Thyroid gland (tissue), 4 donors: ENCODE data around the gene ERCC6L. TPM values are rescaled to one million over a fixed set of nuclear protein-coding genes. Genes with fewer than 3 reads are reported as not detected.
"Not testable (repeated sequence)": the region's sequence is repeated elsewhere in the genome, so short reads cannot be mapped to it uniquely, and the experiment has no call there.

Experiments
- DNase-seq, 2 donors: peaks; one replicate each; pipeline ENCODE4 v3.0.0-alpha.2; 2019
- H3K27ac ChIP-seq, 3 donors: fragments of 200-600 bp; sonication (generic); 1 replicate in 2 of 3; 2 replicates in 1 of 3; pipeline ENCODE4 v1.5.1; 2016 to 2019; ENCODE audit warnings: mild to moderate bottlenecking in 1 of 3, moderate library complexity in 1 of 3
- H3K27me3 ChIP-seq: fragments of 200-600 bp; sonication (generic); one replicate; pipeline ENCODE4 v1.5.1; 2019
- H3K36me3 ChIP-seq, 2 donors: fragments of 200-600 bp; sonication (generic); one replicate each; pipeline ENCODE4 v1.5.1; 2016 to 2019
- H3K4me1 ChIP-seq, 2 donors: fragments of 200-600 bp; sonication (generic); one replicate each; pipeline ENCODE4 v1.5.1; 2017 to 2019
- H3K4me3 ChIP-seq, 3 donors: fragments of 200-600 bp; sonication (generic); replicated peaks in 1 of 3; 1 replicate in 2 of 3; 2 replicates in 1 of 3; pipeline ENCODE4 v1.5.1; 2016; ENCODE audit warnings: mild to moderate bottlenecking in 1 of 3
- H3K9me3 ChIP-seq: fragments of 200-600 bp; sonication (generic); one replicate; pipeline ENCODE4 v1.5.1; 2017
- CTCF ChIP-seq, 6 experiments: fragments of 200-600 bp in 3 of 6; fragments of 450-650 bp in 3 of 6; sonication (generic) in 3 of 6; IDR thresholded peaks; one replicate each; pipeline ENCODE4 v1.5.1; 2016 to 2019; ENCODE audit warnings: antibody characterized with exemption in 6 of 6, mild to moderate bottlenecking in 2 of 6, inconsistent platforms in 1 of 6, moderate library complexity in 1 of 6
- POLR2A ChIP-seq, 2 donors: fragments of 450-650 bp; IDR thresholded peaks; one replicate each; pipeline ENCODE4 v1.6.1; 2017; ENCODE audit warnings: antibody characterized with exemption in 2 of 2, mild to moderate bottlenecking in 2 of 2, moderate library complexity in 1 of 2
- WGBS, 2 donors: methylation state at CpG; one replicate each; pipeline ENCODE4 v1.1.5; 2017; 5-methylcytosine and 5-hydroxymethylcytosine counted together
- intact Hi-C: fragments of 100-400 bp; cut with DNase I; formaldehyde crosslinking; loops from one replicate; pipeline ENCODE4 v1.15.1; 2023
- total RNA-seq, 4 donors: library from RNA; depleted of rRNA; stranded (reverse); fragments of >200 nt; gene quantifications; one replicate each; pipeline ENCODE4 v1.2.3, GENCODE V29; 2016

ERCC6L gene
- total RNA-seq, 4 donors from 2014 or later = 0.13 TPM; not detected in 3

- 95 to 97% methylated on average over 4 of the region's 4 CpGs for WGBS, 2 donors
- Histone ChIP-seq H3K27ac (no peak overlapping the region), H3K36me3 (no peaks in the 10 kb centered on the region), H3K4me3 (no peak overlapping the region), H3K9me3 (no peaks in the 10 kb centered on the region), H3K27me3 (no peaks in the 10 kb centered on the region), H3K4me1 (no peaks in the 10 kb centered on the region)
- intact Hi-C loops = no loop called here
- TF ChIP-seq CTCF (IDR thresholded peaks at IDR 0.05) = no peak
- no peak for TF ChIP-seq POLR2A (IDR thresholded peaks at IDR 0.05)
- DNase-seq = no peak
Measured at GRCh38 chrX:72236841-72237240, 2.0 kb downstream of the ERCC6L start.

GRCh38 chrX:72230290-72230689, 8.5 kb downstream of the ERCC6L start:
- intact Hi-C loops = no loop called here
- DNase-seq = no peak
- Histone ChIP-seq H3K27ac (no peak overlapping the region), H3K36me3 (no peaks in the 10 kb centered on the region), H3K9me3 (no peaks in the 10 kb centered on the region), H3K4me3 (no peak overlapping the region), H3K27me3 (no peaks in the 10 kb centered on the region), H3K4me1 (no peaks in the 10 kb centered on the region)
- no peak for TF ChIP-seq CTCF (IDR thresholded peaks at IDR 0.05)
- TF ChIP-seq POLR2A (IDR thresholded peaks at IDR 0.05) = no peak
- WGBS, 2 donors = 89 to 100% methylated on average over 2 to 3 of the region's 3 CpGs

GRCh38 chrX:72220375-72220774, 18.5 kb downstream of the ERCC6L start:
- H3K27ac ChIP-seq, H3K4me1 ChIP-seq, H3K4me3 ChIP-seq, DNase-seq, H3K9me3 ChIP-seq, H3K36me3 ChIP-seq, H3K27me3 ChIP-seq, intact Hi-C loops: not testable (repeated sequence)
- 96 to 97% methylated on average over 3 of the region's 3 CpGs for WGBS, 2 donors

GRCh38 chrX:72216973-72217372, 21.9 kb downstream of the ERCC6L start:
- 50 to 73% methylated on average over 1 of the region's 1 CpG for WGBS, 2 donors
- Histone ChIP-seq H3K4me3 (no peak overlapping the region), H3K27ac (no peak overlapping the region), H3K9me3 (no peaks in the 10 kb centered on the region), H3K4me1 (no peaks in the 10 kb centered on the region), H3K27me3 (no peaks in the 10 kb centered on the region), H3K36me3 (no peaks in the 10 kb centered on the region)
- intact Hi-C loops = no loop called here
- no peak for DNase-seq
- no peak for TF ChIP-seq POLR2A (IDR thresholded peaks at IDR 0.05)
- TF ChIP-seq CTCF (IDR thresholded peaks at IDR 0.05) = no peak

- no peak for DNase-seq
- intact Hi-C loops = no loop called here
Measured at GRCh38 chrX:72208126-72208800, 30.6 kb downstream of the ERCC6L start.

More at GRCh38 chrX:72208126-72208800, 30.6 kb downstream of the ERCC6L start:
- WGBS, 2 donors = 82 to 89% methylated on average over 3 to 4 of the region's 4 CpGs
- no peak overlapping the region for H3K27ac ChIP-seq
- H3K4me3 ChIP-seq = no peak overlapping the region
- no peaks in the 10 kb centered on the region for H3K36me3 ChIP-seq
- no peaks in the 10 kb centered on the region for H3K4me1 ChIP-seq
- H3K9me3 ChIP-seq = no peaks in the 10 kb centered on the region
- no peaks in the 10 kb centered on the region for H3K27me3 ChIP-seq
- no peak for TF ChIP-seq CTCF (IDR thresholded peaks at IDR 0.05)
